H1 (cell line): ENCODE data around the gene GCAT. TPM values are rescaled to one million over a fixed set of nuclear protein-coding genes. Genes with fewer than 3 reads are reported as not detected.
A peak's percentile ranks its signal among the peaks of the same experiment; 100 is the strongest.

Experiments
- ASH2L ChIP-seq: fragments of 200-600, 300-600 bp; sonication (generic); IDR thresholded peaks from one replicate; pipeline ENCODE4 v1.7.1; 2017; ENCODE audit warnings: low read length
- BACH1 ChIP-seq: IDR thresholded peaks from 2 replicates; pipeline ENCODE4 v1.6.1; 2012; ENCODE audit warnings: low read length, improper control_type of control experiment
- EP300 ChIP-seq, 2 experiments: IDR thresholded peaks; 1 replicate in 1 of 2; 2 replicates in 1 of 2; pipeline ENCODE4 v1.6.1; 2011 to 2012; ENCODE audit warnings: low read depth in 2 of 2, low read length in 2 of 2, mild to moderate bottlenecking in 2 of 2, borderline replicate concordance in 1 of 2, inconsistent platforms in 1 of 2, moderate library complexity in 1 of 2
- GTF2F1 ChIP-seq: IDR thresholded peaks from 2 replicates; pipeline ENCODE4 v1.6.1; 2012; ENCODE audit warnings: low read depth, low read length, improper control_type of control experiment, borderline replicate concordance
- JUN ChIP-seq: IDR thresholded peaks from 2 replicates; pipeline ENCODE4 v1.6.1; 2011; ENCODE audit warnings: low read depth, mild to moderate bottlenecking, improper control_type of control experiment, low read length
- RFX5 ChIP-seq: IDR thresholded peaks from 2 replicates; pipeline ENCODE4 v1.6.1; 2011; ENCODE audit warnings: low read depth, low read length, improper control_type of control experiment, borderline replicate concordance
- SUZ12 ChIP-seq: fragments of 200-600 bp; sonication (generic); IDR thresholded peaks from 2 replicates; pipeline ENCODE4 v1.6.1; 2012; ENCODE audit warnings: mild to moderate bottlenecking, inconsistent platforms, low read length, moderate library complexity, mixed read lengths
- polyA plus RNA-seq, 7 experiments: library from polyadenylated mRNA; depleted of rRNA in 3 of 7; stranded (reverse) in 5 of 7; unstranded in 2 of 7; fragments of >200 nt in 5 of 7; fragments of 200-250 nt in 2 of 7; gene quantifications; 1 replicate in 5 of 7; 2 replicates in 1 of 7; 4 replicates in 1 of 7; pipeline versions ENCODE4 v1.2.1 to v1.2.3, GENCODE V29; 2011 to 2013; ENCODE audit warnings: missing spikeins in 2 of 7, mixed read lengths in 2 of 7
- total RNA-seq: library from RNA; stranded (reverse); fragmentation: NEBNext Ultra II Directional; extraction: Animal tissue kit (Norgen Biotek cat#: 25700); gene quantifications from 2 replicates; pipeline ENCODE4 v1.2.1, GENCODE V29; 2021
- TF ChIP-seq, protein P1 (sequence below): fragments of 300-600 bp; sonication (generic); IDR thresholded peaks from 2 replicates; pipeline ENCODE4 v1.7.1; 2012; ENCODE audit warnings: low read length, moderate library complexity, mild to moderate bottlenecking, inconsistent platforms; ENCODE audit not compliant: insufficient replicate concordance
- TF ChIP-seq, protein P2 (sequence below): IDR thresholded peaks from 2 replicates; pipeline ENCODE4 v1.6.1; 2011; ENCODE audit warnings: low read length, improper control_type of control experiment

The GCAT gene
- total and polyA plus RNA-seq, 2 of the 8 experiments (the other 6 are each of a cell fraction or from before 2014, with no cell fraction given) = 24.3 to 47.5 TPM

DNA sequence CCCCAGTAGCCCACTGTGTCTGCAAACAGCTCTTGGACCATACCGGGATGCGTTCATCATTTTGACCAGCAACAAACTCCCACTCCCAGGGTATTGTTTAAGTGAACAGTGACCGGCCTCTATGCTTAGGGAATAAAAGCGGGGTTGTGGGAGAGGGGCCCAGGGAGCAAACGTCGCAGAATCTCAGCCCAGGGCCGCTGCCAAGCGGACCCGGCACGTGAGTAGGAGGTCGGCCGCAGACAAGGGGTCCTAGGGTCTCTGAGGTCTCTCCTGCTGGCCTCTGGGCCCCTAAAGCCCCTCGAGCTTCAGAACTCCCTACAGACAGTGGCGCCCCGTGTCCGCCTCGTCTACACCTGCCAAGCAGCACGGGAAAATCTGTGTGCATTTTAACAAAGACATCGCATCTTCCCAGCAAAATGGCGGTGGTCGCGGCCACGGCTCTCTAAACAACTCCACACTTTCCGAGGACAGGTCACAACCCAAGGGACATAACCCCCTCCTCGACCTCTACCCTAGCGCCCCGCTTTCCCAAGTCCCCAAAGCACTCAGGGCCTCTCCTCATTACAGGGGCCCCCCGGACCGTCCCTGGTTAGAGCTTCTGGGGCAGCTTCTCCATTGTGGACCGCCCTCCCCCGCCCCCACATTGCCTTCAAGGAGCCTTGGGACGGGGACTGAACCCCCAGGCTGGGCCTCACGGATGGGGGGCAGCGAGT is 3.9 kb upstream of the GCAT start (continued):
- TF ChIP-seq GTF2F1 (no peak), JUN (no peak), EP300 (IDR thresholded peaks at IDR 0.05; ENCODE audit: borderline replicate concordance in 1 of 2, low read depth in 2 of 2, low read length in 2 of 2) (no peak), BACH1 (no peak), ASH2L (peak; percentile 50), SUZ12 (peak; percentile 39; the same call in 1 of the 2 replicates), RFX5 (no peak)
- TF ChIP-seq, protein P1, sequence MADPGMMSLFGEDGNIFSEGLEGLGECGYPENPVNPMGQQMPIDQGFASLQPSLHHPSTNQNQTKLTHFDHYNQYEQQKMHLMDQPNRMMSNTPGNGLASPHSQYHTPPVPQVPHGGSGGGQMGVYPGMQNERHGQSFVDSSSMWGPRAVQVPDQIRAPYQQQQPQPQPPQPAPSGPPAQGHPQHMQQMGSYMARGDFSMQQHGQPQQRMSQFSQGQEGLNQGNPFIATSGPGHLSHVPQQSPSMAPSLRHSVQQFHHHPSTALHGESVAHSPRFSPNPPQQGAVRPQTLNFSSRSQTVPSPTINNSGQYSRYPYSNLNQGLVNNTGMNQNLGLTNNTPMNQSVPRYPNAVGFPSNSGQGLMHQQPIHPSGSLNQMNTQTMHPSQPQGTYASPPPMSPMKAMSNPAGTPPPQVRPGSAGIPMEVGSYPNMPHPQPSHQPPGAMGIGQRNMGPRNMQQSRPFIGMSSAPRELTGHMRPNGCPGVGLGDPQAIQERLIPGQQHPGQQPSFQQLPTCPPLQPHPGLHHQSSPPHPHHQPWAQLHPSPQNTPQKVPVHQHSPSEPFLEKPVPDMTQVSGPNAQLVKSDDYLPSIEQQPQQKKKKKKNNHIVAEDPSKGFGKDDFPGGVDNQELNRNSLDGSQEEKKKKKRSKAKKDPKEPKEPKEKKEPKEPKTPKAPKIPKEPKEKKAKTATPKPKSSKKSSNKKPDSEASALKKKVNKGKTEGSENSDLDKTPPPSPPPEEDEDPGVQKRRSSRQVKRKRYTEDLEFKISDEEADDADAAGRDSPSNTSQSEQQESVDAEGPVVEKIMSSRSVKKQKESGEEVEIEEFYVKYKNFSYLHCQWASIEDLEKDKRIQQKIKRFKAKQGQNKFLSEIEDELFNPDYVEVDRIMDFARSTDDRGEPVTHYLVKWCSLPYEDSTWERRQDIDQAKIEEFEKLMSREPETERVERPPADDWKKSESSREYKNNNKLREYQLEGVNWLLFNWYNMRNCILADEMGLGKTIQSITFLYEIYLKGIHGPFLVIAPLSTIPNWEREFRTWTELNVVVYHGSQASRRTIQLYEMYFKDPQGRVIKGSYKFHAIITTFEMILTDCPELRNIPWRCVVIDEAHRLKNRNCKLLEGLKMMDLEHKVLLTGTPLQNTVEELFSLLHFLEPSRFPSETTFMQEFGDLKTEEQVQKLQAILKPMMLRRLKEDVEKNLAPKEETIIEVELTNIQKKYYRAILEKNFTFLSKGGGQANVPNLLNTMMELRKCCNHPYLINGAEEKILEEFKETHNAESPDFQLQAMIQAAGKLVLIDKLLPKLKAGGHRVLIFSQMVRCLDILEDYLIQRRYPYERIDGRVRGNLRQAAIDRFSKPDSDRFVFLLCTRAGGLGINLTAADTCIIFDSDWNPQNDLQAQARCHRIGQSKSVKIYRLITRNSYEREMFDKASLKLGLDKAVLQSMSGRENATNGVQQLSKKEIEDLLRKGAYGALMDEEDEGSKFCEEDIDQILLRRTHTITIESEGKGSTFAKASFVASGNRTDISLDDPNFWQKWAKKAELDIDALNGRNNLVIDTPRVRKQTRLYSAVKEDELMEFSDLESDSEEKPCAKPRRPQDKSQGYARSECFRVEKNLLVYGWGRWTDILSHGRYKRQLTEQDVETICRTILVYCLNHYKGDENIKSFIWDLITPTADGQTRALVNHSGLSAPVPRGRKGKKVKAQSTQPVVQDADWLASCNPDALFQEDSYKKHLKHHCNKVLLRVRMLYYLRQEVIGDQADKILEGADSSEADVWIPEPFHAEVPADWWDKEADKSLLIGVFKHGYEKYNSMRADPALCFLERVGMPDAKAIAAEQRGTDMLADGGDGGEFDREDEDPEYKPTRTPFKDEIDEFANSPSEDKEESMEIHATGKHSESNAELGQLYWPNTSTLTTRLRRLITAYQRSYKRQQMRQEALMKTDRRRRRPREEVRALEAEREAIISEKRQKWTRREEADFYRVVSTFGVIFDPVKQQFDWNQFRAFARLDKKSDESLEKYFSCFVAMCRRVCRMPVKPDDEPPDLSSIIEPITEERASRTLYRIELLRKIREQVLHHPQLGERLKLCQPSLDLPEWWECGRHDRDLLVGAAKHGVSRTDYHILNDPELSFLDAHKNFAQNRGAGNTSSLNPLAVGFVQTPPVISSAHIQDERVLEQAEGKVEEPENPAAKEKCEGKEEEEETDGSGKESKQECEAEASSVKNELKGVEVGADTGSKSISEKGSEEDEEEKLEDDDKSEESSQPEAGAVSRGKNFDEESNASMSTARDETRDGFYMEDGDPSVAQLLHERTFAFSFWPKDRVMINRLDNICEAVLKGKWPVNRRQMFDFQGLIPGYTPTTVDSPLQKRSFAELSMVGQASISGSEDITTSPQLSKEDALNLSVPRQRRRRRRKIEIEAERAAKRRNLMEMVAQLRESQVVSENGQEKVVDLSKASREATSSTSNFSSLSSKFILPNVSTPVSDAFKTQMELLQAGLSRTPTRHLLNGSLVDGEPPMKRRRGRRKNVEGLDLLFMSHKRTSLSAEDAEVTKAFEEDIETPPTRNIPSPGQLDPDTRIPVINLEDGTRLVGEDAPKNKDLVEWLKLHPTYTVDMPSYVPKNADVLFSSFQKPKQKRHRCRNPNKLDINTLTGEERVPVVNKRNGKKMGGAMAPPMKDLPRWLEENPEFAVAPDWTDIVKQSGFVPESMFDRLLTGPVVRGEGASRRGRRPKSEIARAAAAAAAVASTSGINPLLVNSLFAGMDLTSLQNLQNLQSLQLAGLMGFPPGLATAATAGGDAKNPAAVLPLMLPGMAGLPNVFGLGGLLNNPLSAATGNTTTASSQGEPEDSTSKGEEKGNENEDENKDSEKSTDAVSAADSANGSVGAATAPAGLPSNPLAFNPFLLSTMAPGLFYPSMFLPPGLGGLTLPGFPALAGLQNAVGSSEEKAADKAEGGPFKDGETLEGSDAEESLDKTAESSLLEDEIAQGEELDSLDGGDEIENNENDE = no peak
- TF ChIP-seq, protein P2, sequence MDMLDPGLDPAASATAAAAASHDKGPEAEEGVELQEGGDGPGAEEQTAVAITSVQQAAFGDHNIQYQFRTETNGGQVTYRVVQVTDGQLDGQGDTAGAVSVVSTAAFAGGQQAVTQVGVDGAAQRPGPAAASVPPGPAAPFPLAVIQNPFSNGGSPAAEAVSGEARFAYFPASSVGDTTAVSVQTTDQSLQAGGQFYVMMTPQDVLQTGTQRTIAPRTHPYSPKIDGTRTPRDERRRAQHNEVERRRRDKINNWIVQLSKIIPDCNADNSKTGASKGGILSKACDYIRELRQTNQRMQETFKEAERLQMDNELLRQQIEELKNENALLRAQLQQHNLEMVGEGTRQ = 0 out of 2 replicates have a peak, but pooled peaks have one; percentile 4
